ENCODE data around the gene EIF4A3. TPM values are rescaled to one million over a fixed set of nuclear protein-coding genes. Genes with fewer than 3 reads are reported as not detected.

The EIF4A3 gene
- total RNA-seq, 4 donors from 2014 or later, result 37.0 to 74.5 (median 55.8) TPM

DNA sequence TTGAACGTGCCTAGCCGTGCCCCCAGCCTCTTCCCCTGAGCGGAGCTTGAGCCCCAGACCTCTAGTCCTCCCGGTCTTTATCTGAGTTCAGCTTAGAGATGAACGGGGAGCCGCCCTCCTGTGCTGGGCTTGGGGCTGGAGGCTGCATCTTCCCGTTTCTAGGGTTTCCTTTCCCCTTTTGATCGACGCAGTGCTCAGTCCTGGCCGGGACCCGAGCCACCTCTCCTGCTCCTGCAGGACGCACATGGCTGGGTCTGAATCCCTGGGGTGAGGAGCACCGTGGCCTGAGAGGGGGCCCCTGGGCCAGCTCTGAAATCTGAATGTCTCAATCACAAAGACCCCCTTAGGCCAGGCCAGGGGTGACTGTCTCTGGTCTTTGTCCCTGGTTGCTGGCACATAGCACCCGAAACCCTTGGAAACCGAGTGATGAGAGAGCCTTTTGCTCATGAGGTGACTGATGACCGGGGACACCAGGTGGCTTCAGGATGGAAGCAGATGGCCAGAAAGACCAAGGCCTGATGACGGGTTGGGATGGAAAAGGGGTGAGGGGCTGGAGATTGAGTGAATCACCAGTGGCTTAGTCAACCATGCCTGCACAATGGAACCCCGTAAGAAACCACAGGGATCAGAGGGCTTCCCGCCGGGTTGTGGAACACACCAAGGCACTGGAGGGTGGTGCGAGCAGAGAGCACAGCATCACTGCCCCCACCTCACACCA is 44.8 kb downstream of the EIF4A3 start:
- in situ Hi-C loops (cut with MboI; ENCODE audit: low pct_ligation_motif_present in 1 of 4, low pct_unique_long_range_greater_than_20kb in 1 of 4, low sequenced_read_pairs in 3 of 4), result no loop called here
- no peak for DNase-seq
- intact Hi-C loops (cut with DNase I; ENCODE audit: low total_unique reads), result no loop called here

DNA sequence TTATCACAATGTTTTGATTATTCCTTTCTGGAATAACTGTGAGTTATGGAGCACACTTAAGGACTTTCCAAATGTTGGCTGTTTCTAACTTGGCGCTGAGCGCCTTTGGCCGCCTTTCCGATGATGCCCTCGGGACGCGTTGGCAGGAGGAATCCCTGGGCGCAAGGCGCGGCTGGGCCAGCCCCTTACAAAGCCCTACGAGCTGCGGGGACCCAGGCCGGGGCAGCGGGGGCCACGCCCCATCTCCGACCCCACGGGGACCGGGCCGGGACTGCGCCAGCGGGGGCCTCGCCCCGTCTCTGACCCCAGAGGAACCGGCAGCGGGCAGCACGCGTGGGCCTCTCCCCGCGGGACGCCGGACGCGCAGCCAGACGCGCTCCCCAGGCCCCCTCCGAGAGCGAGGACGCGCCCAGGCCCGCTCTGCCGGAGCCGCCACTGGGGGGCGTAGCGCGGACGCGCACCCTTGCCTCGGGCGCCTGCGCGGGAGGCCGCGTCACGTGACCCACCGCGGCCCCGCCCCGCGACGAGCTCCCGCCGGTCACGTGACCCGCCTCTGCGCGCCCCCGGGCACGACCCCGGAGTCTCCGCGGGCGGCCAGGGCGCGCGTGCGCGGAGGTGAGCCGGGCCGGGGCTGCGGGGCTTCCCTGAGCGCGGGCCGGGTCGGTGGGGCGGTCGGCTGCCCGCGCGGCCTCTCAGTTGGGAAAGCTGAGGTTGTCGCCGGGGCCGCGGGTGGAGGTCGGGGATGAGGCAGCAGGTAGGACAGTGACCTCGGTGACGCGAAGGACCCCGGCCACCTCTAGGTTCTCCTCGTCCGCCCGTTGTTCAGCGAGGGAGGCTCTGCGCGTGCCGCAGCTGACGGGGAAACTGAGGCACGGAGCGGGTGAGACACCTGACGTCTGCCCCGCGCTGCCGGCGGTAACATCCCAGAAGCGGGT is 45.6 kb downstream of the EIF4A3 start, which contains the start of gene GAA:
GAA (plus strand) TSS at position 571 of the 935 bp plus-strand sequence. CDS start 3,006 bp downstream, outside the sequence.
- Histone ChIP-seq H3K36me3 (no peaks in the 10 kb centered on the region), H3K4me1 (peaks cover 6 to 19% (median 17%) of the 10 kb centered on the region in 4 donors), H3K27me3 (no peaks in the 10 kb centered on the region), H3K9me3 (no peaks in the 10 kb centered on the region), H3K27ac (peak within 1 kb of the TSS; percentile 86 to 92 (median 90)), H3K4me3 (peak within 1 kb of the TSS; percentile 65 to 95 (median 86))
- WGBS, 2 donors (ENCODE audit: low coverage in 1 of 2), result 1% methylated on average over 78 of the region's 114 CpGs; no CpG with 5 or more reads in 1 of the 2 donors
- TF ChIP-seq POLR2AphosphoS5 (IDR thresholded peaks at IDR 0.05) (peak in 2 of 3 donors; percentile 30 to 64), POLR2A (IDR thresholded peaks at IDR 0.05) (no peak), EP300 (IDR thresholded peaks at IDR 0.05; ENCODE audit: low read depth) (no peak)
- TF ChIP-seq, protein P1, sequence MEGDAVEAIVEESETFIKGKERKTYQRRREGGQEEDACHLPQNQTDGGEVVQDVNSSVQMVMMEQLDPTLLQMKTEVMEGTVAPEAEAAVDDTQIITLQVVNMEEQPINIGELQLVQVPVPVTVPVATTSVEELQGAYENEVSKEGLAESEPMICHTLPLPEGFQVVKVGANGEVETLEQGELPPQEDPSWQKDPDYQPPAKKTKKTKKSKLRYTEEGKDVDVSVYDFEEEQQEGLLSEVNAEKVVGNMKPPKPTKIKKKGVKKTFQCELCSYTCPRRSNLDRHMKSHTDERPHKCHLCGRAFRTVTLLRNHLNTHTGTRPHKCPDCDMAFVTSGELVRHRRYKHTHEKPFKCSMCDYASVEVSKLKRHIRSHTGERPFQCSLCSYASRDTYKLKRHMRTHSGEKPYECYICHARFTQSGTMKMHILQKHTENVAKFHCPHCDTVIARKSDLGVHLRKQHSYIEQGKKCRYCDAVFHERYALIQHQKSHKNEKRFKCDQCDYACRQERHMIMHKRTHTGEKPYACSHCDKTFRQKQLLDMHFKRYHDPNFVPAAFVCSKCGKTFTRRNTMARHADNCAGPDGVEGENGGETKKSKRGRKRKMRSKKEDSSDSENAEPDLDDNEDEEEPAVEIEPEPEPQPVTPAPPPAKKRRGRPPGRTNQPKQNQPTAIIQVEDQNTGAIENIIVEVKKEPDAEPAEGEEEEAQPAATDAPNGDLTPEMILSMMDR (IDR thresholded peaks at IDR 0.05), result peak; percentile 42 to 86 (median 74)
- peak; percentile 88 for DNase-seq
- in situ Hi-C loops (cut with MboI; ENCODE audit: low pct_ligation_motif_present in 1 of 4, low pct_unique_long_range_greater_than_20kb in 1 of 4, low sequenced_read_pairs in 3 of 4) (no loop called here), intact Hi-C loops (cut with DNase I; ENCODE audit: low total_unique reads) (no loop called here)

More for the DNA sequence above, 44.8 kb downstream of the EIF4A3 start:
- Histone ChIP-seq H3K4me3 (peak overlapping the region; percentile 65 to 95 (median 86)), H3K4me1 (peaks cover 6 to 19% (median 17%) of the 10 kb centered on the region in 4 donors), H3K27me3 (no peaks in the 10 kb centered on the region), H3K36me3 (no peaks in the 10 kb centered on the region), H3K9me3 (no peaks in the 10 kb centered on the region), H3K27ac (peak overlapping the region; percentile 86 to 92 (median 90))
- WGBS, 2 donors (ENCODE audit: low coverage in 1 of 2), result 26 to 82% methylated on average over 5 to 21 of the region's 21 CpGs
- no peak for TF ChIP-seq POLR2AphosphoS5 (IDR thresholded peaks at IDR 0.05)
- TF ChIP-seq, protein P1 (IDR thresholded peaks at IDR 0.05), result no peak
- TF ChIP-seq POLR2A (IDR thresholded peaks at IDR 0.05), result no peak
- TF ChIP-seq EP300 (IDR thresholded peaks at IDR 0.05; ENCODE audit: low read depth), result no peak

DNA sequence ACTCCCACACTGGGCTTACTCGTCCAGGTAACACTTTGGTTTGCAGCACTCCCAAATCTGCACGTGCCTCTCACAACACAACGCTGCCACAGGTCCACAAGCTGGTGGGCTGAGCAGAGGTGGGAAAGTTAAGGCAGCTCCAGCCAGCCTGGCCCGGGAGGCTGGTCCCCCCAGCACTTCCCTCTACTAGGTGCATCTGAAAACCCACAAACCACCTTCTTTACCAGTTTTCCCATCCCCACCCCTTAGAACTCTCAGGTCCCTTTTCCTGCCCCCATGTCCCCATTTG is 46.9 kb downstream of the EIF4A3 start:
- TF ChIP-seq EP300 (IDR thresholded peaks at IDR 0.05; ENCODE audit: low read depth), result no peak
- no peak for TF ChIP-seq POLR2AphosphoS5 (IDR thresholded peaks at IDR 0.05)
- TF ChIP-seq POLR2A (IDR thresholded peaks at IDR 0.05), result no peak
- no peaks in the 10 kb centered on the region for H3K36me3 ChIP-seq
- intact Hi-C loops (cut with DNase I; ENCODE audit: low total_unique reads) (no loop called here), in situ Hi-C loops (cut with MboI; ENCODE audit: low pct_ligation_motif_present in 1 of 4, low pct_unique_long_range_greater_than_20kb in 1 of 4, low sequenced_read_pairs in 3 of 4) (no loop called here)
- no peaks in the 10 kb centered on the region for H3K9me3 ChIP-seq
- H3K27me3 ChIP-seq, result no peaks in the 10 kb centered on the region
- H3K4me3 ChIP-seq, result no peak overlapping the region
- DNase-seq, result no peak
- H3K4me1 ChIP-seq, result peaks cover 6 to 19% (median 17%) of the 10 kb centered on the region in 4 donors
- 79 to 80% methylated on average over 1 to 4 of the region's 4 CpGs for WGBS, 2 donors (ENCODE audit: low coverage in 1 of 2)
- H3K27ac ChIP-seq, result no peak overlapping the region

DNA sequence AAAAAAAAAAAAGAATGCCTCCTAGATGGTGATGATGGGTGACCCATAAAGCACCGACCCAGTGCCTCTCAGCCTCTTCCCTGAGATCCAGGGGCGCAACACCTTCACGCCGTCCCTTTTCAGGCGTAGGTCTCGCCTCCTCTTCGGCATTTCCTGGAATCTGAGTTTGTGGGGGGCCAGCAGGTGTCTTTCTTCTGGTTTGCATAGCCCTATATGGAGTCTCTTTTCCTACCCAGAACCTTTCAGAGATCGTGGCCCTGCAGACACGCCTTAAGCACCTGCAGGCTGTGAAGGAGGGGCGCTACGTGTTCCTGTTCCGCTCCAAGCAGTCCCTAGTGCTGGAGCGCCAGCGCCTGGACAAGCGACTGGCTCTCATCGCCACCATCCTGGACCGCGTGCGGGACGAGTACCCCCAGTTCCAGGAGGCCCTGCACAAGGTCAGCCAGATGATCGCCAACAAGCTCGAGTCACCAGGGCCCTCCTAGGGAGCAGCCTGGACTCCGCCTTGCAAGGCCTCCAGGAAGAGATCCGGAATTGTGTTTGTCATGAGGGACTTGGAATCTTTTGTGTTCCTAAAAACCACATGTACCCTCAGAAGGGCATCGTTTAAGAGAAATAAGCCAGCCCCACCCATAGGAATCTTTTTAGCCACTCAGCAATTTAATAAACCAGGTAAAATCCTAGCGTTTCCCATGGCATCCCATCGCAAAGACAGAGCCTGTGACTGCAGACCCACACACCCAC is 47.5 kb downstream of the EIF4A3 start:
- H3K4me3 ChIP-seq, result no peak overlapping the region
- H3K36me3 ChIP-seq, result no peaks in the 10 kb centered on the region
- H3K9me3 ChIP-seq, result no peaks in the 10 kb centered on the region
- no peaks in the 10 kb centered on the region for H3K27me3 ChIP-seq
- WGBS, 2 donors (ENCODE audit: low coverage in 1 of 2), result 81 to 89% methylated on average over 11 to 27 of the region's 27 CpGs
- DNase-seq, result no peak
- intact Hi-C loops (cut with DNase I; ENCODE audit: low total_unique reads) (no loop called here), in situ Hi-C loops (cut with MboI; ENCODE audit: low pct_ligation_motif_present in 1 of 4, low pct_unique_long_range_greater_than_20kb in 1 of 4, low sequenced_read_pairs in 3 of 4) (loop anchor here in 1 of 4 donors (25.0 kb wide), 1 partner anchor 138 kb away; no protein-coding TSS in a partner anchor)
- peaks cover 6 to 19% (median 17%) of the 10 kb centered on the region in 4 donors for H3K4me1 ChIP-seq
- TF ChIP-seq POLR2A (IDR thresholded peaks at IDR 0.05) (no peak), EP300 (IDR thresholded peaks at IDR 0.05; ENCODE audit: low read depth) (no peak), POLR2AphosphoS5 (IDR thresholded peaks at IDR 0.05) (no peak)
- TF ChIP-seq, protein P1 (IDR thresholded peaks at IDR 0.05), result no peak
- no peak overlapping the region for H3K27ac ChIP-seq

Measured in transverse colon (tissue), 4 donors.